A673 (cell line): ENCODE measurements around the gene CXADR.

Experiments
- CTCF ChIP-seq: fragments of 300-800, 200-600 bp; sonication (generic); conservative IDR thresholded peaks from 2 replicates; pipeline ENCODE4 v1.5.1; 2017; ENCODE audit warnings: low read depth, mild to moderate bottlenecking, antibody characterized with exemption, low read length, moderate library complexity, mixed read lengths
- EZH2 ChIP-seq: fragments of 200-600 bp; sonication (generic); IDR thresholded peaks from 2 replicates; pipeline ENCODE4 v1.6.1; 2017; ENCODE audit warnings: borderline replicate concordance, low read depth, mild to moderate bottlenecking, mixed read lengths, antibody characterized with exemption, low read length; ENCODE audit not compliant: poor library complexity, severe bottlenecking

- TF ChIP-seq EZH2 (no peak), CTCF (no peak)
Measured at GRCh38 chr21:17611414-17612022, 98.7 kb downstream of the CXADR start.
